CD4-positive, alpha-beta T cell treated with Interleukin-17A for 1 hour (primary cell): ENCODE data around the gene DUSP15.
A peak's percentile ranks its signal among the peaks of the same experiment; 100 is the strongest.
"Not testable (repeated sequence)": the region's sequence is repeated elsewhere in the genome, so short reads cannot be mapped to it uniquely, and the experiment has no call there.

Experiments used
- DNase-seq: peaks from one replicate; pipeline ENCODE4 v3.0.0-alpha.2; 2020

DUSP15 gene

GRCh38 chr20:31869942-31870725 lies at the start of gene DUSP15, which contains the start of gene TTLL9:
Gene DUSP15 (minus strand): TSS chr20:31870527. CDS start chr20:31870337, 190 bp downstream.
Gene TTLL9 (plus strand): TSS chr20:31870634. CDS start chr20:31871127, 493 bp downstream.
- peak; percentile 16 for DNase-seq

GRCh38 chr20:31919410-31920155 lies 49.3 kb upstream of the DUSP15 start:
- DNase-seq, result no peak

GRCh38 chr20:31918466-31919105 lies 48.3 kb upstream of the DUSP15 start:
- no peak for DNase-seq

- DNase-seq, result not testable (repeated sequence)
These were observed 47.7 kb upstream of the DUSP15 start for GRCh38 chr20:31917962-31918412.

GRCh38 chr20:31916708-31917107 lies 46.4 kb upstream of the DUSP15 start:
- DNase-seq, result no peak

- no peak for DNase-seq
These were observed 45.4 kb upstream of the DUSP15 start for GRCh38 chr20:31915491-31916280.

- DNase-seq, result no peak
These were observed 43.8 kb upstream of the DUSP15 start for GRCh38 chr20:31914170-31914569.

GRCh38 chr20:31913431-31914157 lies 43.3 kb upstream of the DUSP15 start:
- no peak for DNase-seq

GRCh38 chr20:31910071-31910803 lies 39.9 kb upstream of the DUSP15 start:
- DNase-seq, result no peak

- DNase-seq, result no peak
These were observed 39.1 kb upstream of the DUSP15 start for GRCh38 chr20:31909253-31910070.

- no peak for DNase-seq
These were observed 38.1 kb upstream of the DUSP15 start for GRCh38 chr20:31908424-31908823.

- DNase-seq, result no peak
These were observed 37.7 kb upstream of the DUSP15 start for GRCh38 chr20:31908016-31908415.

GRCh38 chr20:31907046-31907445 lies 36.7 kb upstream of the DUSP15 start:
- no peak for DNase-seq

GRCh38 chr20:31906001-31906400 lies 35.7 kb upstream of the DUSP15 start:
- DNase-seq, result no peak

GRCh38 chr20:31903627-31904386 lies 33.5 kb upstream of the DUSP15 start:
- DNase-seq, result no peak

GRCh38 chr20:31901615-31902014 lies 31.3 kb upstream of the DUSP15 start:
- DNase-seq, result no peak

GRCh38 chr20:31897541-31897940 lies 27.2 kb upstream of the DUSP15 start:
- no peak for DNase-seq

GRCh38 chr20:31896049-31896448 lies 25.7 kb upstream of the DUSP15 start:
- no peak for DNase-seq

GRCh38 chr20:31894980-31895675 lies 24.8 kb upstream of the DUSP15 start:
- DNase-seq, result peak; percentile 51
